Pancreas (tissue), 10 donors: ENCODE measurements around the gene COLEC11. TPM values are rescaled to one million over a fixed set of nuclear protein-coding genes. Genes with fewer than 3 reads are reported as not detected.

Experiments
- ATAC-seq, 4 donors: fragments of 200-7000 bp; cut with Tn5 transposase; one replicate each; pipeline versions ENCODE4 v1.8.0 to v1.9.1; 2020; ENCODE audit warnings: mild to moderate bottlenecking in 4 of 4, moderate library complexity in 4 of 4
- DNase-seq, 6 donors: peaks; one replicate each; pipeline ENCODE4 v3.0.0-alpha.2; 2020
- FAIRE-seq: peaks from 2 replicates; lab custom pipeline; 2012; peaks lifted over from hg19 to GRCh38; lab: Jason Lieb, UNC
- H3K27ac ChIP-seq, 4 donors: fragments of 200-600 bp; sonication (generic); 1 replicate in 3 of 4; 2 replicates in 1 of 4; pipeline versions ENCODE4 v1.5.0 to v1.8.0; 2020
- H3K27me3 ChIP-seq, 4 donors: fragments of 200-600 bp; one replicate each; pipeline ENCODE4 v1.8.0; 2021
- H3K36me3 ChIP-seq, 3 donors: fragments of 200-600 bp; sonication (generic) in 1 of 3; one replicate each; pipeline versions ENCODE4 v1.5.0 to v1.8.0; 2020 to 2021
- H3K4me1 ChIP-seq, 3 donors: fragments of 200-600 bp; one replicate each; pipeline ENCODE4 v1.8.0; 2021
- H3K4me3 ChIP-seq, 4 donors: fragments of 200-600 bp; sonication (generic) in 2 of 4; one replicate each; pipeline versions ENCODE4 v1.5.0 to v1.8.0; 2020 to 2021
- H3K9me3 ChIP-seq, 4 donors: fragments of 200-600 bp; one replicate each; pipeline ENCODE4 v1.8.0; 2021
- WGBS, 2 donors: extraction: QIAGEN DNeasy Blood & Tissue Kit; methylation state at CpG; one replicate each; pipeline ENCODE4 v1.1.7; 2013; 5-methylcytosine and 5-hydroxymethylcytosine counted together
- intact Hi-C, 3 donors: fragments of 100-400 bp; cut with DNase I; formaldehyde crosslinking; loops; one replicate each; pipeline versions ENCODE4 v1.11.1 to v1.14.2; 2022
- polyA plus RNA-seq, 2 donors: library from polyadenylated mRNA; stranded (reverse); fragments of 200-250 nt; gene quantifications; one replicate each; pipeline ENCODE4 v1.2.3, GENCODE V29; 2013
- total RNA-seq, 6 donors: library from RNA; stranded (reverse); fragmentation: NEBNext Ultra II Directional in 4 of 6; extraction: Animal tissue kit (Norgen Biotek cat#: 25700) in 4 of 6; gene quantifications; one replicate each; pipeline versions ENCODE4 v1.2.1 to v1.2.4, GENCODE V29; 2021 to 2023
- TF ChIP-seq, protein P1 (sequence below), 4 donors: fragments of 200-600 bp; sonication (generic) in 3 of 4; IDR thresholded peaks; one replicate each; pipeline versions ENCODE4 v1.5.0 to v1.8.0; 2021; ENCODE audit warnings: antibody characterized with exemption in 4 of 4
- donor health status: healthy with polysubstance abuse.
- donor health status: DM: no; HTN: no; CAD: no; lungs with moderate emphysema.
- donor health status: DM: no; HTN: no; CAD: no.
- donor health status: control.
- donor health status: control.
- donor health status: Bipolar disorder and iron deficiency.
- donor health status: DM: yes; HTN: yes; CAD: no.
- donor health status: DM: no; HTN: no; CAD: no.
- donor health status: DM: no; HTN: no; CAD: no.
- donor health status: DM: yes; HTN: yes; CAD: no.

The COLEC11 gene
- total and polyA plus RNA-seq, 8 donors, result 2.0 to 11.9 (median 3.5) TPM

DNA sequence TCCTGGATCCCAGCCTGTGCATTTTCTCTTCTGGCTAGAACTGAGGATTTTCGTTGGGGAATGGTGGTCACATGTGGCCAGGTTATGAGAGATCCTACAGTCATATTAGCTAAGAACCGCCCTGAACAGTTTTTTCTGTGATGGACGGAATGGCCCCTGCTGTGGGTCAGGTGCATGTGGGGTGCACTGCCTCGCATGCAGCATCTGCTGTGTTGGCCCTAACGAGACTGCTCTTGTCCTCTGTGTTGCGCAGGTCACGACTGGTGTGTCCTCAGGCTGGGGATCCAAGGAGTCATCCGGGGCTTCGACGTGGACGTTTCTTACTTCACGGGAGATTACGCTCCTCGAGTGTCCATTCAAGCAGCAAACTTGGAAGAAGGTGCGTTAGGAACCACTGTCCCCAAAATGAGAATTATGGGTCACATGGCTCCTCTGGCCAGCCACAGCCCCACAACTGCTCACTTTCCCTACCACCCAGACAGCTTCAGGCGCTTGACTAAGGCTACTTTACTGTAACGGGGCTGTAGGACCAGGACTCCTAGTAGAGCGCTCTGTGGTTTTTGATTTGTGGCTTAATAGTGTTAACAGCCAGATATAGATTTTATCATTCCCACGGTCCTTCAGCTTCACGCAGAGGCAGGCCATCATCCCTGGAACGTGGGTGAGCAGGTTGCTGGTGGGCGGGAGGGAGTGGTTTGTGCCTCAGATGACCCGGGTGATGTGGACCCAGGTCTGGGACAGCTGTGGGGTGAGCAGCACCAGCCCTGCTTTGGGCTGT is 84.9 kb downstream of the COLEC11 start:
- Histone ChIP-seq H3K9me3 (no peaks in the 10 kb centered on the region), H3K4me1 (no peaks in the 10 kb centered on the region), H3K36me3 (no peaks in the 10 kb centered on the region), H3K4me3 (no peak overlapping the region), H3K27me3 (no peaks in the 10 kb centered on the region), H3K27ac (no peak overlapping the region)
- intact Hi-C loops, result no loop called here
- ATAC-seq (no peak), FAIRE-seq (no peak), DNase-seq (no peak)
- WGBS, 2 donors, result 65 to 75% methylated on average over 23 of the region's 23 CpGs
- TF ChIP-seq, protein P1, sequence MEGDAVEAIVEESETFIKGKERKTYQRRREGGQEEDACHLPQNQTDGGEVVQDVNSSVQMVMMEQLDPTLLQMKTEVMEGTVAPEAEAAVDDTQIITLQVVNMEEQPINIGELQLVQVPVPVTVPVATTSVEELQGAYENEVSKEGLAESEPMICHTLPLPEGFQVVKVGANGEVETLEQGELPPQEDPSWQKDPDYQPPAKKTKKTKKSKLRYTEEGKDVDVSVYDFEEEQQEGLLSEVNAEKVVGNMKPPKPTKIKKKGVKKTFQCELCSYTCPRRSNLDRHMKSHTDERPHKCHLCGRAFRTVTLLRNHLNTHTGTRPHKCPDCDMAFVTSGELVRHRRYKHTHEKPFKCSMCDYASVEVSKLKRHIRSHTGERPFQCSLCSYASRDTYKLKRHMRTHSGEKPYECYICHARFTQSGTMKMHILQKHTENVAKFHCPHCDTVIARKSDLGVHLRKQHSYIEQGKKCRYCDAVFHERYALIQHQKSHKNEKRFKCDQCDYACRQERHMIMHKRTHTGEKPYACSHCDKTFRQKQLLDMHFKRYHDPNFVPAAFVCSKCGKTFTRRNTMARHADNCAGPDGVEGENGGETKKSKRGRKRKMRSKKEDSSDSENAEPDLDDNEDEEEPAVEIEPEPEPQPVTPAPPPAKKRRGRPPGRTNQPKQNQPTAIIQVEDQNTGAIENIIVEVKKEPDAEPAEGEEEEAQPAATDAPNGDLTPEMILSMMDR (IDR thresholded peaks at IDR 0.05), result no peak

DNA sequence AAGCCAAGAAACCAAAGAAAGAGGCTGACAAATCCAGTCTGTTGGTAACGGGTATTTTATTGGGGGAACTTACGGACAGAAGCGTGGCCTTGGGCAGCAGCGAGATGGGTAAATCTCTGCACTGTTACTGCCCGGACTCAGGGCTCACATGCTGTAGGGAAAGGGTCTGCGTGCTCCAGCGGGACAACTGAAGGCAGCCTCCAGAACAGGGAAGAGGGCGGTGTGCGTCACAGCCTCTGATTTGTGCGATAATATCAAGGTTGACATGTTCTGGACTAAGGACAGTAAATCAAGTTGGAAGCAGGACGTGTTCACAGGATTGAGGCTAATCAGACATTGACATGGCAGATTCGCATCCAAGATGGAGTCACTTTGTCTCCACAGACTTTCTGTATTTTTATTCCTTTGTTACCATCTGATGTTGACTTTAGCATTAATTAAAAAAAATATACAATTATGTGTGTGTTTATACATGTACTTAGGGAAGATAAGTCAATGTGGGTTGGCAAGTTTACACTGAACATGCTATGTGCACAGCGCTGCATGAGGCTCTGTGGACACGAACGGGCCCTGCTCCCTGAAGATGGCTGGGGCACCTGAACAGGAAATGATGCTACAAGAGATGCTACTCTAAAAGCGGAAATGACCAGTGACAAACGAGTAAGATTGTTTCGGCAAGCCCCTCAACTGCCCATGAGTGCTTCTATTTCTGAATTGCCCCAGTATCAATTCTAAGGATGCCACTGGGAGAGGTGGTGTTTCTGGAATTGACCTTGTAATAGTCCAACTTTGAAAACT is 85.8 kb downstream of the COLEC11 start:
- ATAC-seq (no peak), DNase-seq (no peak), FAIRE-seq (no peak)
- Histone ChIP-seq H3K27ac (no peak overlapping the region), H3K4me3 (no peak overlapping the region), H3K27me3 (no peaks in the 10 kb centered on the region), H3K9me3 (no peaks in the 10 kb centered on the region), H3K4me1 (no peaks in the 10 kb centered on the region), H3K36me3 (no peaks in the 10 kb centered on the region)
- intact Hi-C loops, result no loop called here
- WGBS, 2 donors, result 71 to 84% methylated on average over 18 of the region's 18 CpGs
- TF ChIP-seq, protein P1 (IDR thresholded peaks at IDR 0.05), result no peak

DNA sequence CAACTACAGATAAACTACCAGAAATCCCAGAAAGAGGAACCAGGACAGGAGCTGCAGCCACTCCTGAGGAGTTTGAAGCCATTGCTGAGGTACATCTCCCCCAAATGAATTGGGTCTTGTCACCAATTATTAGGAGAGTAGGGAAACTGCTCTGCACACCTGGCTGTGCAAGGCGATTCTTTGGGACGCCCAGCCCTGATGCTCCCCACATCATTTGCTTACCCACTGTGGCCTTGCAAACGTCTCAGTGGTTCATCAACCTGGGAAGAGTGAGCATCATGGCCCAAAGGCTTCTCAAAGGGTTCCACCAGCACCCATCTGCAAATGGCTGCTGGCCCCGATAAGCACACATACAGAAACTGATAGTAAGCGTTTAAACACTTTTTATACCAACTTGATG is 86.7 kb downstream of the COLEC11 start:
- H3K4me3 ChIP-seq, result no peak overlapping the region
- DNase-seq, result no peak
- peaks cover 0 to 3% (median 0%) of the 10 kb centered on the region in 4 donors for H3K27me3 ChIP-seq
- ATAC-seq, result no peak
- no peak for FAIRE-seq
- H3K4me1 ChIP-seq, result no peaks in the 10 kb centered on the region
- intact Hi-C loops, result no loop called here
- no peak overlapping the region for H3K27ac ChIP-seq
- H3K9me3 ChIP-seq, result no peaks in the 10 kb centered on the region
- no peaks in the 10 kb centered on the region for H3K36me3 ChIP-seq
- TF ChIP-seq, protein P1 (IDR thresholded peaks at IDR 0.05), result no peak
- 67 to 68% methylated on average over 5 of the region's 5 CpGs for WGBS, 2 donors

DNA sequence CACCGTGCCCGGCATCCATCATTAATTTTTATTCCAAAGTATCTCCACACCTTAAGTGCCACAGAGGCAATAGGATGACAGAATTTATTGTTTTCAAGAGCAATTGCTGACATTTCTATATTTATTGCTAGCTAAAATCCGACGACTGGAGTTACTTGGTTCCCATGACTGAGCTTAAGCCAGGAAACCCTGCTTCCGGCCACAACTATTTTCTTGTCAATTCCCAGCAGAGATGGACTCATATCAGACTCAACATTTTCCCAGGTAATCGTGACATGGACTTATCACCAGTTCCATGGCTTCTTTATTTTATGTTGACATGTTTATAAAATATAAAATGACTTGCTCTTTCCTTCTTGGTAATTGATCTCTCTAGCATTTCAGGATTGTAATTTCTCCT is 87.9 kb downstream of the COLEC11 start:
- Histone ChIP-seq H3K4me1 (no peaks in the 10 kb centered on the region), H3K27ac (no peak overlapping the region), H3K27me3 (peaks cover 0 to 3% (median 0%) of the 10 kb centered on the region in 4 donors), H3K4me3 (no peak overlapping the region), H3K36me3 (no peaks in the 10 kb centered on the region), H3K9me3 (no peaks in the 10 kb centered on the region)
- FAIRE-seq (no peak), ATAC-seq (no peak), DNase-seq (no peak)
- TF ChIP-seq, protein P1 (IDR thresholded peaks at IDR 0.05), result no peak
- intact Hi-C loops, result no loop called here
- WGBS, 2 donors, result 71 to 80% methylated on average over 6 of the region's 6 CpGs
